Liver (tissue), 9 donors: ENCODE measurements around the gene IHH. TPM values are rescaled to one million over a fixed set of nuclear protein-coding genes. Genes with fewer than 3 reads are reported as not detected.

Experiments
- DNase-seq: peaks from one replicate; pipeline ENCODE4 v3.0.0-alpha.2; 2017; ENCODE audit warnings: low spot score
- H3K27ac ChIP-seq, 2 donors: one replicate each; pipeline ENCODE4 v1.7.0; 2013; ENCODE audit warnings: inconsistent platforms in 2 of 2, low read length in 2 of 2, control low read depth in 1 of 2, low read depth in 1 of 2, mild to moderate bottlenecking in 1 of 2
- H3K27me3 ChIP-seq, 4 donors: one replicate each; pipeline versions ENCODE4 v1.6.1 to v1.7.0; 2013; ENCODE audit warnings: low read length in 3 of 4, inconsistent platforms in 1 of 4, mild to moderate bottlenecking in 1 of 4, moderate library complexity in 1 of 4; ENCODE audit not compliant: control insufficient read depth in 4 of 4, insufficient read depth in 4 of 4
- H3K36me3 ChIP-seq, 4 donors: one replicate each; pipeline versions ENCODE4 v1.6.1 to v1.7.0; 2013; ENCODE audit warnings: low read length in 3 of 4, mild to moderate bottlenecking in 3 of 4, low read depth in 1 of 4, moderate library complexity in 1 of 4; ENCODE audit not compliant: control insufficient read depth in 4 of 4, insufficient read depth in 3 of 4
- H3K4me1 ChIP-seq, 4 donors: one replicate each; pipeline versions ENCODE4 v1.6.1 to v1.7.0; 2013; ENCODE audit warnings: low read length in 3 of 4, mild to moderate bottlenecking in 3 of 4, moderate library complexity in 1 of 4; ENCODE audit not compliant: control insufficient read depth in 4 of 4, insufficient read depth in 4 of 4
- H3K4me3 ChIP-seq, 3 donors: one replicate each; pipeline versions ENCODE4 v1.6.1 to v1.7.0; 2013; ENCODE audit warnings: low read length in 3 of 3, control low read depth in 1 of 3, low read depth in 1 of 3, mild to moderate bottlenecking in 1 of 3
- H3K9ac ChIP-seq, 2 donors: one replicate each; pipeline ENCODE4 v1.7.0; 2013; ENCODE audit warnings: low read length in 2 of 2, mild to moderate bottlenecking in 2 of 2, moderate library complexity in 2 of 2, control low read depth in 1 of 2, low read depth in 1 of 2
- H3K9me3 ChIP-seq, 4 donors: one replicate each; pipeline versions ENCODE4 v1.6.1 to v1.7.0; 2013; ENCODE audit warnings: low read length in 3 of 4; ENCODE audit not compliant: control insufficient read depth in 4 of 4
- EGR1 ChIP-seq, 2 donors: IDR thresholded peaks; 2 replicates each; pipeline ENCODE4 v1.6.1; 2016 to 2018; ENCODE audit warnings: antibody characterized with exemption in 2 of 2, low read depth in 2 of 2
- FOXA1 ChIP-seq: IDR thresholded peaks from 2 replicates; pipeline ENCODE4 v1.6.1; 2016; ENCODE audit warnings: antibody characterized with exemption
- FOXA2 ChIP-seq: IDR thresholded peaks from 2 replicates; pipeline ENCODE4 v1.6.1; 2016; ENCODE audit warnings: antibody characterized with exemption
- GABPA ChIP-seq, 2 donors: IDR thresholded peaks in 1 of 2; conservative IDR thresholded peaks in 1 of 2; 2 replicates each; pipeline ENCODE4 v1.6.1; 2016; ENCODE audit warnings: antibody characterized with exemption in 2 of 2, mild to moderate bottlenecking in 1 of 2, moderate library complexity in 1 of 2
- HNF4A ChIP-seq, 2 donors: conservative IDR thresholded peaks; 2 replicates each; pipeline ENCODE4 v1.6.1; 2016; ENCODE audit warnings: antibody characterized with exemption in 2 of 2, mild to moderate bottlenecking in 2 of 2
- HNF4G ChIP-seq: IDR thresholded peaks from 2 replicates; pipeline ENCODE4 v1.6.1; 2016; ENCODE audit warnings: antibody characterized with exemption
- JUND ChIP-seq, 2 donors: IDR thresholded peaks; 2 replicates each; pipeline ENCODE4 v1.6.1; 2016; ENCODE audit warnings: antibody characterized with exemption in 2 of 2
- NR2F2 ChIP-seq: IDR thresholded peaks from 2 replicates; pipeline ENCODE4 v1.6.1; 2016; ENCODE audit warnings: antibody characterized with exemption
- RAD21 ChIP-seq, 2 donors: IDR thresholded peaks; 2 replicates each; pipeline ENCODE4 v1.6.1; 2016; ENCODE audit warnings: antibody characterized with exemption in 2 of 2, mild to moderate bottlenecking in 2 of 2
- RXRA ChIP-seq, 2 donors: IDR thresholded peaks; 2 replicates each; pipeline ENCODE4 v1.6.1; 2017 to 2018; ENCODE audit warnings: antibody characterized with exemption in 2 of 2, mild to moderate bottlenecking in 1 of 2
- SP1 ChIP-seq: IDR thresholded peaks from 2 replicates; pipeline ENCODE4 v1.6.1; 2018; ENCODE audit warnings: antibody characterized with exemption, mild to moderate bottlenecking
- TAF1 ChIP-seq: conservative IDR thresholded peaks from 2 replicates; pipeline ENCODE4 v1.6.1; 2016; ENCODE audit warnings: antibody characterized with exemption, mild to moderate bottlenecking
- YY1 ChIP-seq: IDR thresholded peaks from 2 replicates; pipeline ENCODE4 v1.6.1; 2016; ENCODE audit warnings: antibody characterized with exemption, mild to moderate bottlenecking
- WGBS: extraction: QIAGEN DNeasy Blood & Tissue Kit; methylation state at CpG from one replicate; pipeline ENCODE4 v1.1.7; 2013; 5-methylcytosine and 5-hydroxymethylcytosine counted together
- polyA plus RNA-seq, 2 donors: library from polyadenylated mRNA; stranded (reverse) in 1 of 2; unstranded in 1 of 2; fragments of 200-250 nt in 1 of 2; fragments of >200 nt in 1 of 2; fragmentation: Nextera tagmentation in 1 of 2; extraction: Ambion mirVana in 1 of 2; gene quantifications; one replicate each; pipeline versions ENCODE4 v1.2.1 to v1.2.3, GENCODE V29; 2013 to 2015
- total RNA-seq, 2 donors: library from RNA; depleted of rRNA; stranded (reverse); fragments of >200 nt; gene quantifications; one replicate each; pipeline ENCODE4 v1.2.3, GENCODE V29; 2014
- TF ChIP-seq, protein P1 (sequence below): fragments of 150-350 bp; IDR thresholded peaks from 2 replicates; pipeline ENCODE4 v1.5.1; 2017; ENCODE audit warnings: improper control_type of control experiment, low read depth, low read length; ENCODE audit not compliant: missing input control
- TF ChIP-seq, protein P2 (sequence below): IDR thresholded peaks from 2 replicates; pipeline ENCODE4 v1.6.1; 2016; ENCODE audit warnings: antibody characterized with exemption
- TF ChIP-seq, protein P3 (sequence below): IDR thresholded peaks from 2 replicates; pipeline ENCODE4 v1.6.1; 2016; ENCODE audit warnings: antibody characterized with exemption, mild to moderate bottlenecking
- TF ChIP-seq, protein P4 (sequence below): IDR thresholded peaks from 2 replicates; pipeline ENCODE4 v1.6.1; 2016; ENCODE audit warnings: antibody characterized with exemption
- TF ChIP-seq, protein P5 (sequence below): IDR thresholded peaks from 2 replicates; pipeline ENCODE4 v1.6.1; 2016; ENCODE audit warnings: antibody characterized with exemption
- donor health status: healthy.
- donor health status: healthy.
- donor health status: healthy.
- donor health status: healthy.
- donor health status: healthy.

The IHH gene
- total RNA-seq: 1 to 10 TPM in 1 of 2 donors, under 1 TPM in 1; 0.75 to 2.4 TPM
- under 1 TPM; 0.51 to 0.82 TPM for polyA plus RNA-seq

DNA sequence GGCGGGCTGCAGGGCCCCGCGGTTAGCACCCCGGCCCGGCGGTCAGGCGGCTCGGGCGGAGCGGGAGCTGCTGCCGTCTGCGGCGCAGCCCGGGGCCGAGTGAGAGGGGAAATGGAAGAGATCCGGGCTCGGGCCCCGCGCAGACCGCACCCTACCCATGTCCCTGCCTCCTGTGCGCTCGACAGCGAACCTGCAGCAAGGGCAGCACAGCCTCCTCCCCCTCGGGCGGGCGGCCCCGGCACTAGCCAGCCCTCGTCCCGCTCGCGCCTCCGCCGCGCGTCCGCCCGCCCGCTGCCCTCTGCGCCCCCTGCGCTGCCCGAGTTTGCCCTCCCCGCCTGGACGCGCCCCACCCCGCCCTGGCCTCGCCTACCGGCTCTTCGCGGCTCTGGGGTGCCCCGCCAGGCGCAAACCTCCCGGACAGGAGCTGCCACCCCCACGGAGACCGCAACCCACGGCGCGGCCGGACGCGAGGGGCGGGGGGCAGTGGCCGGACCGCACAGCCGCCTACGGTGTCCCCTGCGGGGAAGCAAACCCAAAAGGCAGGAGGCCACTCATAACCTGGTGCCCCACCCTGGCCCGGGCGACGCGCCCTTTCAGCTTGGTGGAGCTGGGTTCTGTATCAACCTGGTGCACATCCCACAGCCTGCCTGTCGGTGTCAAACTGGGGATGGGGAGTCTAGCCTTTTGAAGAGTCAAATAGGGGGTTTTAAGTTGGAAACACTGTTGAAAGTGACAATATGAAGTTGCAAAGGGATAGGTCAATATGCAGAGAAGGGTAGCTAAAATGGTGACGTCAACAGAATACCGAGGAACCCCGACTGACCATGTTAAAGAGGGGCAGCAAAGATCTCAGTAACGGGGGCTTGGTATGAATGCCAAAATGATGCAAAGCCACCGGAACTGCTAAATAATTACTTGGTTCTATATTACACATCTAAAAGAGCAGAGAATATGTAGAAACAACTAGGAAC, at the start of gene IHH:
Gene IHH, minus strand, starts transcription at position 101 of the 971 bp plus-strand sequence. CDS start 454 bp downstream, outside the sequence.
- peak within 1 kb of the TSS in 1 of 2 donors; percentile 75 for H3K27ac ChIP-seq
- peaks cover 0 to 3% (median 0%) of the 10 kb centered on the region in 4 donors for H3K27me3 ChIP-seq
- H3K9me3 ChIP-seq: no peaks in the 10 kb centered on the region
- TF ChIP-seq NR2F2: no peak
- TF ChIP-seq, protein P1, sequence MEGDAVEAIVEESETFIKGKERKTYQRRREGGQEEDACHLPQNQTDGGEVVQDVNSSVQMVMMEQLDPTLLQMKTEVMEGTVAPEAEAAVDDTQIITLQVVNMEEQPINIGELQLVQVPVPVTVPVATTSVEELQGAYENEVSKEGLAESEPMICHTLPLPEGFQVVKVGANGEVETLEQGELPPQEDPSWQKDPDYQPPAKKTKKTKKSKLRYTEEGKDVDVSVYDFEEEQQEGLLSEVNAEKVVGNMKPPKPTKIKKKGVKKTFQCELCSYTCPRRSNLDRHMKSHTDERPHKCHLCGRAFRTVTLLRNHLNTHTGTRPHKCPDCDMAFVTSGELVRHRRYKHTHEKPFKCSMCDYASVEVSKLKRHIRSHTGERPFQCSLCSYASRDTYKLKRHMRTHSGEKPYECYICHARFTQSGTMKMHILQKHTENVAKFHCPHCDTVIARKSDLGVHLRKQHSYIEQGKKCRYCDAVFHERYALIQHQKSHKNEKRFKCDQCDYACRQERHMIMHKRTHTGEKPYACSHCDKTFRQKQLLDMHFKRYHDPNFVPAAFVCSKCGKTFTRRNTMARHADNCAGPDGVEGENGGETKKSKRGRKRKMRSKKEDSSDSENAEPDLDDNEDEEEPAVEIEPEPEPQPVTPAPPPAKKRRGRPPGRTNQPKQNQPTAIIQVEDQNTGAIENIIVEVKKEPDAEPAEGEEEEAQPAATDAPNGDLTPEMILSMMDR: no peak
- TF ChIP-seq HNF4A (conservative IDR thresholded peaks at IDR 0.05): no peak
- TF ChIP-seq, protein P2, sequence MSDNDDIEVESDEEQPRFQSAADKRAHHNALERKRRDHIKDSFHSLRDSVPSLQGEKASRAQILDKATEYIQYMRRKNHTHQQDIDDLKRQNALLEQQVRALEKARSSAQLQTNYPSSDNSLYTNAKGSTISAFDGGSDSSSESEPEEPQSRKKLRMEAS: no peak
- TF ChIP-seq, protein P3, sequence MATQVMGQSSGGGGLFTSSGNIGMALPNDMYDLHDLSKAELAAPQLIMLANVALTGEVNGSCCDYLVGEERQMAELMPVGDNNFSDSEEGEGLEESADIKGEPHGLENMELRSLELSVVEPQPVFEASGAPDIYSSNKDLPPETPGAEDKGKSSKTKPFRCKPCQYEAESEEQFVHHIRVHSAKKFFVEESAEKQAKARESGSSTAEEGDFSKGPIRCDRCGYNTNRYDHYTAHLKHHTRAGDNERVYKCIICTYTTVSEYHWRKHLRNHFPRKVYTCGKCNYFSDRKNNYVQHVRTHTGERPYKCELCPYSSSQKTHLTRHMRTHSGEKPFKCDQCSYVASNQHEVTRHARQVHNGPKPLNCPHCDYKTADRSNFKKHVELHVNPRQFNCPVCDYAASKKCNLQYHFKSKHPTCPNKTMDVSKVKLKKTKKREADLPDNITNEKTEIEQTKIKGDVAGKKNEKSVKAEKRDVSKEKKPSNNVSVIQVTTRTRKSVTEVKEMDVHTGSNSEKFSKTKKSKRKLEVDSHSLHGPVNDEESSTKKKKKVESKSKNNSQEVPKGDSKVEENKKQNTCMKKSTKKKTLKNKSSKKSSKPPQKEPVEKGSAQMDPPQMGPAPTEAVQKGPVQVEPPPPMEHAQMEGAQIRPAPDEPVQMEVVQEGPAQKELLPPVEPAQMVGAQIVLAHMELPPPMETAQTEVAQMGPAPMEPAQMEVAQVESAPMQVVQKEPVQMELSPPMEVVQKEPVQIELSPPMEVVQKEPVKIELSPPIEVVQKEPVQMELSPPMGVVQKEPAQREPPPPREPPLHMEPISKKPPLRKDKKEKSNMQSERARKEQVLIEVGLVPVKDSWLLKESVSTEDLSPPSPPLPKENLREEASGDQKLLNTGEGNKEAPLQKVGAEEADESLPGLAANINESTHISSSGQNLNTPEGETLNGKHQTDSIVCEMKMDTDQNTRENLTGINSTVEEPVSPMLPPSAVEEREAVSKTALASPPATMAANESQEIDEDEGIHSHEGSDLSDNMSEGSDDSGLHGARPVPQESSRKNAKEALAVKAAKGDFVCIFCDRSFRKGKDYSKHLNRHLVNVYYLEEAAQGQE: no peak
- no peak for TF ChIP-seq HNF4G
- TF ChIP-seq, protein P4, sequence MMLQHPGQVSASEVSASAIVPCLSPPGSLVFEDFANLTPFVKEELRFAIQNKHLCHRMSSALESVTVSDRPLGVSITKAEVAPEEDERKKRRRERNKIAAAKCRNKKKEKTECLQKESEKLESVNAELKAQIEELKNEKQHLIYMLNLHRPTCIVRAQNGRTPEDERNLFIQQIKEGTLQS: no peak
- no peak for TF ChIP-seq RAD21 (IDR thresholded peaks at IDR 0.05)
- TF ChIP-seq FOXA2: no peak
- no peak for TF ChIP-seq EGR1 (IDR thresholded peaks at IDR 0.05; ENCODE audit: low read depth in 2 of 2)
- TF ChIP-seq, protein P5, sequence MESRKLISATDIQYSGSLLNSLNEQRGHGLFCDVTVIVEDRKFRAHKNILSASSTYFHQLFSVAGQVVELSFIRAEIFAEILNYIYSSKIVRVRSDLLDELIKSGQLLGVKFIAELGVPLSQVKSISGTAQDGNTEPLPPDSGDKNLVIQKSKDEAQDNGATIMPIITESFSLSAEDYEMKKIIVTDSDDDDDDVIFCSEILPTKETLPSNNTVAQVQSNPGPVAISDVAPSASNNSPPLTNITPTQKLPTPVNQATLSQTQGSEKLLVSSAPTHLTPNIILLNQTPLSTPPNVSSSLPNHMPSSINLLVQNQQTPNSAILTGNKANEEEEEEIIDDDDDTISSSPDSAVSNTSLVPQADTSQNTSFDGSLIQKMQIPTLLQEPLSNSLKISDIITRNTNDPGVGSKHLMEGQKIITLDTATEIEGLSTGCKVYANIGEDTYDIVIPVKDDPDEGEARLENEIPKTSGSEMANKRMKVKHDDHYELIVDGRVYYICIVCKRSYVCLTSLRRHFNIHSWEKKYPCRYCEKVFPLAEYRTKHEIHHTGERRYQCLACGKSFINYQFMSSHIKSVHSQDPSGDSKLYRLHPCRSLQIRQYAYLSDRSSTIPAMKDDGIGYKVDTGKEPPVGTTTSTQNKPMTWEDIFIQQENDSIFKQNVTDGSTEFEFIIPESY: no peak
- no peak for TF ChIP-seq GABPA (IDR thresholded peaks at IDR 0.05 in 1 of 2, conservative IDR thresholded peaks at IDR 0.05 in 1 of 2)
- no peak for TF ChIP-seq YY1
- no peak for TF ChIP-seq FOXA1
- TF ChIP-seq RXRA (IDR thresholded peaks at IDR 0.05): no peak
- TF ChIP-seq TAF1: no peak
- TF ChIP-seq JUND (IDR thresholded peaks at IDR 0.05): no peak
- no peak for TF ChIP-seq SP1
- H3K36me3 ChIP-seq: no peaks in the 10 kb centered on the region
- H3K4me1 ChIP-seq: peaks cover 12 to 40% (median 29%) of the 10 kb centered on the region in 4 donors
- WGBS: 4% methylated on average over 75 of the region's 76 CpGs
- peak within 1 kb of the TSS; percentile 53 to 56 (median 54) for H3K4me3 ChIP-seq
- H3K9ac ChIP-seq: no peak within 1 kb of the TSS
- peak; percentile 56 for DNase-seq
